Measurements from ENCODE around the gene FGGY.
"Not testable (repeated sequence)": the region's sequence is repeated elsewhere in the genome, so short reads cannot be mapped to it uniquely, and the experiment has no call there.

Gene FGGY

GRCh38 chr1:59638231-59638711, 341.4 kb downstream of the FGGY start:
- DNase-seq (ENCODE audit: low read depth in 2 of 2), result peak; percentile 90

DNA sequence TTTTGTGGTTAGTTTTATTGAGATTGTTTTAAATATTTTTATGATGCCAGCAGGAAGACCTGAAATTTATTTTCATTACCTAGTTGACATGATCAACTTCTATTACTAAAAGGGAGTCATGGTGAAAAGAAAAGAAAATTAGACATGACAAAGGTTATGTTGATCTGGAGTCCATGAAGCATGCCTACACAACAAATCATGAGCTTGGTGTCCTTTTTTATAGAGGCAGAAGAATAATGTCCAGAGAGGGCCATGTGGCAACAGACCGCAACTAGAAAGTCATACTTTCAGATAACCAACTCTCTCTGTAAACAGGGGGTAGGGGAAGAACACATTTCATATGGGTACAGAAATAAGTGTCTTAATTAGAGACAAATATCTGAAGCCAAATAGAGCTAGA, 342.4 kb downstream of the FGGY start:
- DNase-seq (ENCODE audit: low read depth in 2 of 2), result no peak

DNA sequence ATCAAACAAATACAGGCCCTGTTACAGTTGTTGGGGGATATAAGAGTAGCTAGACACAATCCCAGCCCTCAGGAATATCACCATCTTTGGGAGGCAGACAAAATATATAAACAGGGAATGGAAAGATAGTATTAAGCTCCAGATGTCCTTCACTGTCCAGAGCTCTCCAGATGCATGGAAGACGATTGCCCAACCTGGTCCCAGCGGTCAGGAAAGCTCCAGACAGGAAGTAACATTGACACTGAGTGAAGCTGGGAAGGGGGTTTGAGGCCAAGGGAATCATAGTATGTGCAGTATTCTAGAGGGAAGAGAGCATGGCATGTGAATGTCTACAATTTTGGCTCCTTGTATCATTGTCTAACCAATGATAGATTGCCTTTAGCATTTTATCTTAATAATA, 344.0 kb downstream of the FGGY start:
- no peak for DNase-seq (ENCODE audit: low read depth in 2 of 2)

DNA sequence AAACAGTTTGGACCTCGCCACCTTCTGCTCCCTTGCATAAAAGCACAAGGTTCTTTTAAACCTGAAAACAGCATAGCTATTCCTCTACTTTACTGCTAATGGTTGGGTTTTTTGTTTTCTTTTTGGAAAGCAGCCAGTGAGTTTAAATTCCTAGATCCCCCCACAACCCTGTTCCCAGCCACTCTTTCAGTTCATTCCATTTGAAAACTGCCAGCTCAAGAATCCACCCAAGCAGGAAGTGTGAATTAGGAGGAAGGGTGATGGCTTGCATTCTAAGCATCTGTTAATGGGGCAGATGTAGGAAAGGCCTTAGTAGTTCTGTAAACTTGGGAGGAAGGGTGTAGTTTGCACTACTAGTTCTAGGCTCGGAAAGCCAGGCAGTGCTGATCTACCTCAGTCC, 344.9 kb downstream of the FGGY start:
- DNase-seq (ENCODE audit: low read depth in 2 of 2), result peak; percentile 34 to 36

- no peak for DNase-seq (ENCODE audit: low read depth in 2 of 2)
Observed at GRCh38 chr1:59643526-59643925, 346.6 kb downstream of the FGGY start.

GRCh38 chr1:59645893-59646292, 349.0 kb downstream of the FGGY start:
- DNase-seq (ENCODE audit: low read depth in 2 of 2), result peak; percentile 72 to 75

GRCh38 chr1:59653142-59653958, 356.5 kb downstream of the FGGY start:
- not testable (repeated sequence) for DNase-seq (ENCODE audit: low read depth in 2 of 2)

GRCh38 chr1:59653968-59654367, 357.1 kb downstream of the FGGY start:
- DNase-seq (ENCODE audit: low read depth in 2 of 2), result no peak

DNA sequence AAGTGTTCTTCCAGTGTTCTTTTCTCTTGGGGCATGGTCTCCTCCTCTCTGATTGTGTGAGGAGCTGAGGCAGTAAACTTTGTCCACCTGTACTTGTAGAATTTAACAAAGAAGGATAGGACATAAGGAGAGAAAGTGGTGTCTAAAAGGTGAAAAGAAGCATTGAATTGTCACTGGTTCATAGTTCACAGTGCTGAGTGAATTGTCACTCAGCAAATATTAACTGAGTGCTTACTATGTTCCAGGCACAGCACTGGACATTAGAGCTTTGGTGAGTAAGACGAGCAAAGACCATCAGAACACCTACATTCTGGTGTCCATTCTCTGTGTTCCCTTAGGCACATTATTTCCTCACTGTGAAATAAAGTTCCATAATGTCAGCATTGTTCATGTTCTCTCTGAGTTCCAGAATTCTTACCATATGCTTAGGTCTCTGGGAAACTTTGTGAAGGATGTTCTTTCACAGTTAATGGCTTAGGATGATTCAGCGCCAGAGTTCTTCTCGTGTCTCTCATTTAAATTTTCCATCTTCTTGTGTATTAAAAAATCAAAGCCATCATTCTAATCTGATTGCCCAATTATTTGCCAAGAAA, 361.1 kb downstream of the FGGY start:
- no peak for DNase-seq (ENCODE audit: low read depth in 2 of 2)

DNA sequence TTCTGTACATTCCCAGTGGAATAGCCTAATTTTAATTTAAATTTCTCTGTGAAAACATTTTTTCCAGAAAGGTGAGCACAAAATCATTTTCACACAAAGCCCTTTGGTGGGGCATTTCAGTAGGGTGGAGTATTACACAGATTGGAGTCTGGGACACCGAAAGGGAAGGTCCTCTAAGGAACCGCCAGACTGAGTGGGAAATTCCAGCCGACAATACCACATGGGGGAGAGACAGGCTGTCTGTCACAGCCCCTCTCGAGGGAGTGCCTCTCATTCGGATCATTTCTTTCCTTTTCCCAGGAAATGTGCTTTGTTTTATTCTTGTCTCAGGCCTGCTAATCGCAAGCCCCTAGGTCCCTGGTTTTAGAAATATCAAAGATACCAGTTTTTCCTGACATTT, 367.3 kb downstream of the FGGY start:
- DNase-seq (ENCODE audit: low read depth in 2 of 2), result no peak

GRCh38 chr1:59666106-59666505, 369.2 kb downstream of the FGGY start:
- no peak for DNase-seq (ENCODE audit: low read depth in 2 of 2)

- no peak for DNase-seq (ENCODE audit: low read depth in 2 of 2)
Observed at GRCh38 chr1:59667020-59667419, 370.1 kb downstream of the FGGY start.

GRCh38 chr1:59669752-59670312, 372.9 kb downstream of the FGGY start:
- DNase-seq (ENCODE audit: low read depth in 2 of 2), result no peak

GRCh38 chr1:59670662-59671061, 373.8 kb downstream of the FGGY start:
- DNase-seq (ENCODE audit: low read depth in 2 of 2), result no peak

DNA sequence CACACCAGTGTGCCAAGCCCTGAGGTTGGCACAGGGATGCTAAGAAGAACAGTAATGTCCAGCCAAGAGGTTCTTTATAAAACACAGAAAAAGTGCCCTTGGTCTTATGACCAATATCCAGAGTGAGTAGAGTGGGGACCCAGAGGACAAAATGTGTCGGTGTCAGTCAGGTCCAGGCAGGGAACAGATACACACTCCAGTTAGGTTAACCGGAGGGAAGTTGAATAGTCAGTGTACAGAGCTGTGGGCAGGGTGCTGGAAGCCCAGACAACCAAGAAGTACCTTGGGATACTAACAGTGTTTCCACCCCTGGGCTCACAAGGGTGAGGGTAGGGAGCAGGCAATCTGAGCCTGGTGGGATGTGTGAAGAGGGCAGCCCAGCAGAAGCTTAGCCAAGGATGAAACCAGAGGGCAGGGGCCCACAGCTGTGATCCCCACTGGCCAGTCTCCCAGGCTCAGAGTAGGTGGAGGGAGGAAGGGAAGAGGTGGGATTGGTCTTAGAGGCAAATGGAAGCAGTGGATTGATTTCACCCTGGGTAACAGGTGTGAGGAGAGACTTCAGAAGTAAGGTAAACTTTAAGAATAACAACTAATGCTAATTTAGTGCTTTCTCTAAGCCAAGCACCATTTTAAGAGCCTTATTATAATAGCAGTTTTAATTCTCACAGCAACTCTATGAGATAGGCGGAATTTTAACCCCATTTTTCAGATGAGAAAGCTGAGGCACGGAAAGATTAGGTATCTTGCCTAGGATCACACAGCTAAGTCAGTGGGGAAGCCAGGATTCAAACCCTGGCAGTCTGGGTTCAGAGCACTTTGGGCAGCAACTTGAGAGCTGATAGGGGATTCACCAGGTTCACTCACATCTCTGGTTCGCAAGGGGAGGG, 374.4 kb downstream of the FGGY start:
- no peak for DNase-seq (ENCODE audit: low read depth in 2 of 2)

DNA sequence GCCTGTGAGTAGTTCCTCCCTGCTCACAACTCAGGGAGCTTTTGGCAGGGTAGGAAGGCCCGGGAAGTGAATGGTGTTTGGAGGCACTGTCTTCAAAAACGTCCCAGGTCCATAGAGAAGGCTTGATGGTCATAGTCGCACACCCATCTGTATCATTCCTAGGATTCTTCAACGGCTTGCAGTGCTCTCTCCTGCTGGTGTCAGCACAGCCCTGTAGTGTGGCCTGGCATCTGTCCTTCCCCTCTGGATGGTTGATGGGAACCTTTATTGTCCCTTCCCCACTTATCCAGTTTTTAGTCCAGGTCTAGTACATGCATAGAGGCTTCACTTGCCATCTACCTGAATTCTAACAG, 375.0 kb downstream of the FGGY start:
- no peak for DNase-seq (ENCODE audit: low read depth in 2 of 2)

- DNase-seq (ENCODE audit: low read depth in 2 of 2), result no peak
Observed at GRCh38 chr1:59672851-59673572, 376.1 kb downstream of the FGGY start.

DNA sequence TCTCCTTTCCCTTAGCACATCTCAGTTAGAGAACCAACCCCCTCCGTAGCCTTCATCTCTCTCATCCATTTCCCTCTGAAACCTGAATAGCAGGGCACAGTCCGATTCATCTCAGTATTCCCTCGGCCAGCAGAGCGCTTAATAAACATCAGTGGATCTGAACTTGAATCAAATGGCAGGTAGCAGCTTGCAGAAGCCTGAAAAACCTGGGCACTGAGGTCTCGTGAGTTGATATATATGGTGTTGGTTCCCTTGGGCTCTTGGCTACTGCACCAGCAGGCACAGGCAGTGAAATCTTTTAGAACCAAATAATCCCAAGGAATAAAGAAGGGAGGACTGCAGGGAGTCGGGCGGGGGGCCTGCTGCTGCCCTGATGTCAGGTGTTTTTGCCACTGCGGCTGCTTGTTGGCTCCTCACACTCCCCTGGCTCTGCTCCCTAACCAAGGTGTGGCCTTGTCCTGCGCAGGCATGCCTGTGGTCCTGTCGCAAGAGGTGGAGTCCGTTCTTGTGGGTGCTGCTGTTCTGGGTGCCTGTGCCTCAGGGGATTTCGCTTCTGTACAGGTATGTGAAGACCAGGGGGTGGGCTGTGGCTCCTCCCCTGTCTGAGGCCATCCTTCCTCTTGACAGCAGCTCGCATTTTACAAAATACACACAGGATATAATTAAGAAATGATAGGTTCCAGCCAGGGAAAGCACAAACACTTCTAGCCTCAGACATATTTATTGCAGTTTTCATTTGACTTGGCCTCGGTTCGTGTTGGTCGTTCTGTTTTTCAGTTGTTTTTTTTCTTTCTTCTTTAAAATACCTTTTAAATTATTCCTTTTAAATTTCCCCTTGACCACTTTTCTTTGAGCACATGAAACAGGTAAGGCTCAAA, 376.9 kb downstream of the FGGY start:
- DNase-seq (ENCODE audit: low read depth in 2 of 2), result no peak

DNA sequence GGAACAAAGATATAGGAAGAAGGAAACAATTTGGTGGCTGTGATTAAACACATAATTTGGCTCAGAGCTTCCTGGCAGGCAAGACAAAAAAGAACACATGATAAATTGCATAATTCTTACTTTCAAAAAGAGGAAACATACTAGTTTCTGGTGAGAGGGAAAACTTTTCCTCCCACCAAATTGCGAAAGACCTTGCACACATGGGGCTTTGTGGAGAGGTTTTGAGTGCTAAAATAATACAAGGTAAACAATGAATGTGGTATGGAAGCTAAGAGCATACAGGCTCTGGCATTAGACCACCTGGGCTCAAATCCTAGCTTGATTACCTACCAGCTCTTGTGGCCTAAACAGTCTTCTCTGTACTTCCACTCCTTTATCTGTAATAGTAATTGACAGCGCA, 377.7 kb downstream of the FGGY start:
- DNase-seq (ENCODE audit: low read depth in 2 of 2), result no peak

GRCh38 chr1:59675936-59676335, 379.0 kb downstream of the FGGY start:
- DNase-seq (ENCODE audit: low read depth in 2 of 2), result no peak
